ENCODE measurements around the gene HNRNPA1.
"Not testable (repeated sequence)": the region's sequence is repeated elsewhere in the genome, so short reads cannot be mapped to it uniquely, and the experiment has no call there.

The HNRNPA1 gene

GRCh38 chr12:54300225-54300731 lies 19.8 kb downstream of the HNRNPA1 start:
- DNase-seq = no peak

GRCh38 chr12:54300732-54301427 lies 20.4 kb downstream of the HNRNPA1 start, which contains the start of gene NFE2:
Gene NFE2, minus strand, starts transcription at chr12:54301015. Its CDS starts 5,767 bp downstream, at chr12:54295248.
- peak; percentile 15 for DNase-seq

GRCh38 chr12:54301428-54302048 lies 21.0 kb downstream of the HNRNPA1 start:
- DNase-seq = no peak

DNA sequence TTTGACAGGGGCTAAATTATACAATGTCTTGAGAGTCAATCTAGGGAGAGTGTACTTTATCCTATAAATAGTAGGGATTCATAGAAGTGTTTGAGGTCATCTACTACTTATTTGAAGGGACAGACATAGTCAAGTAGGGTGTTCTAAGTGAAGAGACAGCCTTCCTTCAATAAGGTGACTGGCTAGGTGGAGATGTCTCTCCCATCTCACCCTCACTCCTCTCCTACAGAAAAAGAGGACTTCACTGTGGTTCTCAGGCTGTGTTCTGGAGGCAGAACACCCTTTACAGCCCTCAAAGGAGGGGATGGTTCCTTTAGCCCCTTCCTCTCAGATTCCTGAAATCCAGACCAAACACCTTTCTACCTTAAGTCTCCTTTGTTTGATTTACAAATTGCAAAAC lies 23.1 kb downstream of the HNRNPA1 start:
- DNase-seq = no peak

DNA sequence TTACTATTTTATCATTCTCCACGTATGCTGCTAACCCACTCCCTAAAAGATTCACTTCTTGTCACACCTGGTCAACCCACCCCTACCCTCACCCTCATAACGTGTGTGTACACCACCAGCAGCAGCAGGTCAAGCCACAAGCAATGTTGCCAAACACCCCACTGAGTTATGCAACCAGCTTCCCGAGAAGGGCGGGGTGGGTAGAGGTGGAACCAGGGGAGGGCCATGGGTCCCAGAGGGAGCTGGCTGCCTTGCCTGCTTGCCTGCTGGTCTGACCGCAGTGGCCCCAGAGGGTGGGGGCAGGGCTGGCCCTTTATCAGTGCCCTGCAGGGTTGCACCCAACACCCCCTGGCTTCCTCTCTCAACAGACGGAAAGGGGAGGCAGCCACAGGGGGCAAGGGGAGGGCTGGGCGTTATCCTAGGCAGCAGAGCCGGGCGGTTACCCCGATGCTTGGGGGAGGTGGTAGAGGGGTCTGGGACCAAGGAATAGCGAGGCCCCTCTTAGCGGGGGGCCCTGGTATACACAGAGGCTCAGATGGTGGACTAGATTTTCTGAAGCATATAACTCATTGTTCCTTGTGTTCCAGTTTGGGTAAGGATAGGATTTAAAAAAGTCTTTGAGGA lies 23.8 kb downstream of the HNRNPA1 start:
- no peak for DNase-seq

DNA sequence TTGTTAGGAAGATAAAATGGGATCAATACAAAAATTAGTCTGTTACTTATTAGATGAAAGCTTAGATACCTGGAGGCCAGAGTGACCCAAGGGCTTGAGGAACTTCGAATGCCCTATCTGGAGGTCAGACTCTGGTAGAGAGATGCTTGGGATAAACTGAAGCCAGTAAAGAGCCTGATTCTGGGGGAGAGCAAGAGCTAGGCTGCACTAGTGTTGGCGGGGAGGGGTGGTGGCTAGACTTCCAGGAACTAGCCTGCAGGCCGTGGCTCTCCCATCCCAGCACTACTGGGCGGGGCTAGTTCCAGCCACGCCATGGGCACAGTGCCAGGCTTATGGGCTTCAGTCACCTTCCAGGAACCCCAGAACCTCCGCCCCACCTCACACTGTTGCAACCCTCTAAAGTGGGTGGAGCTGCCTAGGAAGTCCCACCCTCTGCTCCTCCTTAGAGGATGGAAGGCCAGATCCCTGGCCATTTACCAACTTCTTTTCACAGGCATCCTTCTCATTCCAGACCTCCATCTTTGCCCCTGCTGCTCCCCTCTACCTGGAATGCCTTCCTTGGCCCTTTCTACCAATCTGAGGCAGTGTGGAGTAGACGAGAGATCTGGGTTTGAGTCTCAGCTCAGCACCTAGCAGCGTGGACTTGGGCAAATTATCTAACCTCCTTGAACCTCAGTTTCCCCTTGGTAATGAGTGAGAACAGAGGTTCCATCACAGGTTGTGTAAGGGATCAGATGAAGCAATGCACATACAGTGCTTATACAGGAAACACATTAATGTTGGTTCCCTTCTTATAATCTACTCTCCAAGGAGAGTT lies 26.6 kb downstream of the HNRNPA1 start:
- DNase-seq = peak; percentile 65

DNA sequence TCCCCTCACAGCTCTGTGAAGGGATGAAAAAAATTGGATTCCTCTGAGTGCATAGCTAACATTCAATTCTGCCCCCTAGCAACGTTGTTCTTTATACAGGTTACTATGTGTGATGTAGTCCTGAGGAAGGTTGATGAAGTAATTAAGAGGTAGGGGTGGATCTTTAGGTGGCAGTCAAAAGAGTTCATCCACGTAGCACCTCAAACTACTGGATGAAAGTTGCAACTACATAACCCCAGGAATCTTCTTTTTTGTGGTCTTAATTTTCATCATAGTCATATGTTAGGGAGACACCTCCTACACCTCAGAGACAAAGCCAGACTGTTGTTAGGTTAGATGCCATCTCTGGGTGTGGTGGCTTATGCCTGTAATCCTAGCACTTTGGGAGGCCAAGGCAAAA lies 30.5 kb downstream of the HNRNPA1 start:
- no peak for DNase-seq

DNA sequence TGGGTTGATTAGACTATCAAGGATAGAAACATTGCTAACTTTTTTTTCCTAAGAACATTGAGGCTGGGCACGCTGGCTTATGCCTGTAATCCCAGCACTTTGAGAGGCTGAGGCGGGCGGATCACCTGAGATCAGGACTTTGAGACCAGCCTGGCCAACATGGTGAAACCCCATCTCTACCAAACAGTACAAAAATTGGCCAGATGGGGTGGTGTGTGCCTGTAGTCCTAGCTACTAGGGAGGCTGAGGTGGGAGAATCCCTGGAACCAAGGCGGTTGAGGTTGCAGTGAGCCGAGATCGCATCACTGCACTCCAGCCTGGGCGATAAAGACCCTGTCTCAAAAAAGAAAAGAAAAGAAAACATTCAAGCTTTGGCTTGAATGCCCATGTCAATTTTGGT lies 31.8 kb downstream of the HNRNPA1 start:
- DNase-seq = not testable (repeated sequence)

DNA sequence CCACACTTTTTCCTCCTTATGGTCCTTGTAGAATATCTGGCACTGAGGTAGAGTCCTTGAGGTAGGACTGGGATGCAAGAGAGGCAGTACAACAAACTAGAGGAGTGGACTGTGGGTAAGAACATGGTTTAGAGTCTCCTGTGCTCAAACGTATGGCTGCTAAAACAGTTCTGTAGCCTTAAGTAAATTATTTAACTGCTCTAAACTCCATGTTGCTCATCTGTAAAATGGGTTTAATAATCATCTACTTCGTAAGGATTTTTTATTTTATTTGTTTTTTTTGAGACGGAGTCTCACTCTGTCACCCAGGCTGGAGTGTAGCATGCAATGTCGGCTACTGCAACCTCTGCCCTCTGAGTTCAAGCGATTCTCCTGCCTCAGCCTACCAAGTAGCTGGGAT lies 40.8 kb downstream of the HNRNPA1 start:
- no peak for DNase-seq

DNA sequence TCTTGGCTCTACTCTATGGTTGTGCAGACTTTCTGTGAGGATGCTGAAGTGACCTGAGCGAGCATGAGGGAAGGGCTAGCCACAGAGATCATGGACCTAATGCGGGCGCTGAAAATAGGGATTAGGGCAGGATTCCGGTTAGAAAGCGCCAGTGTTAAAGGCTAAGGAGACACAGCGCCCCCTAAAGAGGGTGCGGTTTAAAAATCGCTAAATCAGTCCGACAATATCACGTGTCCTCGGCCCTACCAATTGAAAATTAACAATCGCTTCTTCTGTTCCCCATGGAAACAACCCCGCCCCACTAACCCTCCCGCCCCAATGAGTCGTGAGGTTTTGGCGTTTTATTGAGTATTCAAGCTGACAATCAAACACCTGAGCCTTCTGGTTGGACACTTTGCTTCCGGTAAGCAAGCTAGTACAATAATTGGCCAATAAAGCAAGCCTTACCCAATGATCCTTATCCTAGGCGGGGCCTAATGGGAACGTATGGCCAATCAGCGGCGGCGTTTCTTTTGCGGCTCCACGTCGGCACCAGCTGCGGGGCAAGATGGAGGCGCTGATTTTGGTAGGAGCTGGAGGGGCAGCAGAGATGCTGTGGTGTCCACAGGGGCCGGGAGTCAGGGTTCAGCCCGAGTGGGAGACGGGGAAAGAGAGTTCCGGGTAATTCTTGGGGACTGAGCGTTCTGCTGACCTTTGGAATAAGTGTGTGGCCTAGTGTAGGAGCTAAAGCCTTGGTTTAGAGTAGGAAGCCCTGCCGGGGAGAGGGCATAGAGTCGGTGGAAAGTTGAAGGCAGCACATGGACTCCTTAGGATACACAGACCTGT lies 44.3 kb downstream of the HNRNPA1 start, which contains the start of gene COPZ1:
Gene COPZ1 (plus strand): TSS at position 515 of the 825 bp plus-strand sequence. CDS start 33 bp downstream, at position 548.
- peak; percentile 100 for DNase-seq

DNA sequence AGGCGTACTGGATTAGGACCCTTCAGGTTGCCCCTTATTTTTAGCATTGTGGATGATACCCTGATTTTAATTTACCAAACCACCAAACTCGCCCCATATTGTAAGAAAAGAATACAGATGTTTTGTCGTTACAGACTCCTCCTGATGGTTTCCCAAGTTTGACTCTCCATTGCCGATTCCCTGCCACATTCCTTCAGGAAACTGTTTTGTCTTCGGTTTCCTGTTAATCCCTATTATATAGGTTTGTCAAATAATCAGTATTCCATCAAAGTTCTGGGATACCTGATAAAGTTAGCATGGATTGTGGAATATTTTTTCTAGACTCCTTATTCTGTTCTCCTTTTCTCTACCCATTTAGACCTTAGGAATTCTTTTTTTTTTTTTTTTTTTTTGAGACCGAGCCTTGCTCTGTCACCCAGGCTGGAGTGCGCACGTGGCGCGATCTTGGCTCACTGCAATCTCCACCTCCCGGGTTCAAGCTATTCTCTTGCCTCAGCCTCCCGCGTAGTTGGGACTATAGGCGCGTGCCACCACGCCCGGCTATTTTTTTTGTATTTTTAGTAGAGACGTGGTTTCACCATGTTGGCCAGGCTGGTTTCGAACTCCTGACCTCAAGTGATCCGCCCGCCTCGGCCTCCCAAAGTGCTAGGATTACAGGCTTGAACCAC lies 45.0 kb downstream of the HNRNPA1 start:
- not testable (repeated sequence) for DNase-seq

- DNase-seq = no peak
Measured at GRCh38 chr12:54328595-54329337, 48.2 kb downstream of the HNRNPA1 start.

DNA sequence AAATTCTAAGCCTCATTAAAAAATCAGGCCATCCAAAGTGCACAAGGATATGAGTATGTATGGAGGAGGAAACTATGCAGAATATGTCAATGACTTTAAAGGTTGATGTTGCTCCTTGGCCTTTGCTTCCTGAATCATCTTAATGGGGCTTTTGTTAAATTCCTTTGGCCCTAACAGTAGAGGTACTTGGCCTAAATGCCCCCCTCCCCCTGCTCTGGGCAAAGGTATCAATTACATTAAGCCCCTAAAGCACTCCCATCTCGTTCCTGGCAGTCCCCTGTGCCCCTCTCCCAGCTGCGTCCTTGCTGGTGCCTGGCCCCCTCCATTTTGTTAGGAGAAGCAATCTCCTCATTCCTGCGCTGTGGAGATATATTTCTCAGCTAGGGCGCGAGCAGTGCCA lies 49.2 kb downstream of the HNRNPA1 start:
- DNase-seq = no peak

DNA sequence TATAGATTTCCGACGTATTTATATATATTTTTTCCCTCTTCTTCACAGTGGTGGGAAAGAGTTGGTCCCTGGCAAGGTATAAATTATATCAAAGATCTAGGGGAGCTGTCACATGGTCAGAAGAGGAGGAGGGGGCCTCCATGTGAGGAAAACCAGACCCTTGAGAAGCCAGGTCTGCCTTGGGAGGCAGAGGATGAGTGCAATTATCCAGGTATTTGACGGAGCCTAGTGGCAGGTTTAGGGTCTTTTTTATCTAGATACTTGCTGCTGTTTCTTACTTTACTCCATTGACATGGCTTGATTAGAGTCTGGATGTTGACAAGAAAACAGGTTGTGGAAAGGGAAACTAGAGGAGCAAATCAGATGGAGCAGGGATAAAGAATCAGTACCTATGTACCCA lies 49.9 kb downstream of the HNRNPA1 start:
- no peak for DNase-seq

GRCh38 chr12:54331461-54331860 lies 50.9 kb downstream of the HNRNPA1 start:
- no peak for DNase-seq

- DNase-seq = no peak
Measured at GRCh38 chr12:54333420-54334034, 53.0 kb downstream of the HNRNPA1 start.

All from NCI-H748 treated with DMSO at 0.1 percent for 48 hours (cell line).